ENCODE results near the gene C9orf78.
A peak's percentile ranks its signal among the peaks of the same experiment; 100 is the strongest.

Gene C9orf78

DNA sequence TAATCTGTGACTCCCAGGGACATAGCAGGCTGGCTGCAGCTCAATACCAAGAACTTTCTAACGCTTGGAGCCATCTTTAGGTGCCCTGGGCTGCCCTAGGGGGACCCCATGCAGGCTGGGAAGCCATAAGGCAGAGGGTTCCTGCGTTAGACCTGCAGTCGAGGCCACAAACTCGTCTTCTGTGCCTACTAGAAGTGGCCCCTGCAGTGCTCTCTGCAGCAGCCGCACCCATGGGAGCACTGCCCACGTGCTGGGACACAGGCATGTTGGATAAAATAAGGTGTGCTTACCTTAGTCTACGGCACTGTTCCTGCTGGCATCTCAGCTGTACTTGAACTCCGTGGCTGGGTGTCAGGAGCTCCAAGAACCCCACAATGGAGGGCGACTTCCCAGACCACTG lies 22.7 kb downstream of the C9orf78 start:
- Histone ChIP-seq H3K4me3 (ENCODE audit: low read depth in 1 of 5, low read length in 5 of 5) (no peak overlapping the region), H3K36me3 (ENCODE audit: control insufficient read depth in 5 of 5, insufficient read depth in 5 of 5, low read length in 5 of 5) (peaks cover 0 to 81% (median 62%) of the 10 kb centered on the region in 5 donors), H3K9ac (ENCODE audit: low read length in 5 of 5) (no peak overlapping the region)

DNA sequence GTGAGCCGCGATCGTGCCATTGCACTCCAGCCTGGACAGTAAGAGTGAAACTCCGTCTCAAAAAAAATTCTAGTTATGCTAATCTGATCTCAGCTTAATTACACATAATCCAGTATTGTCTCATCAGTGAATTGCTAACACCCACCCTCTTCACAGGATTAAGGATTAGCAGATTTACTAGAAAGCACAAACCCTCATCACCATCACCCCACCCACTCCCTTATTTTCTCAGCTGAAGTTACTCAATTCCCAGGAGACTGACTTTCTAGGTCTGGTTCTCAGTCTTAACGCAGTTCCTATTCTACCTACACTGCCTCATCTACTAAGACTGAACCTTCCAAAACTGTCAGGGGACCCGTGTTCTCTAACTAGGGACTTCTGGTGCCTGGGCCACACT lies 23.1 kb downstream of the C9orf78 start:
- Histone ChIP-seq H3K4me1 (ENCODE audit: control insufficient read depth in 5 of 5, insufficient read depth in 5 of 5, low read length in 5 of 5) (no peaks in the 10 kb centered on the region), H3K9ac (ENCODE audit: low read length in 5 of 5) (no peak overlapping the region), H3K27me3 (ENCODE audit: control insufficient read depth in 5 of 5, insufficient read depth in 4 of 5, low read length in 5 of 5) (no peaks in the 10 kb centered on the region), H3K4me3 (ENCODE audit: low read depth in 1 of 5, low read length in 5 of 5) (no peak overlapping the region), H3K27ac (ENCODE audit: low read depth, low read length) (no peak overlapping the region), H3K36me3 (ENCODE audit: control insufficient read depth in 5 of 5, insufficient read depth in 5 of 5, low read length in 5 of 5) (peaks cover 0 to 82% (median 64%) of the 10 kb centered on the region in 5 donors), H3K9me3 (ENCODE audit: control insufficient read depth in 5 of 5, low read length in 5 of 5) (no peaks in the 10 kb centered on the region)

More for the DNA sequence above, 22.7 kb downstream of the C9orf78 start:
- Histone ChIP-seq H3K4me1 (ENCODE audit: control insufficient read depth in 5 of 5, insufficient read depth in 5 of 5, low read length in 5 of 5) (no peaks in the 10 kb centered on the region), H3K27ac (ENCODE audit: low read depth, low read length) (no peak overlapping the region), H3K27me3 (ENCODE audit: control insufficient read depth in 5 of 5, insufficient read depth in 4 of 5, low read length in 5 of 5) (no peaks in the 10 kb centered on the region), H3K9me3 (ENCODE audit: control insufficient read depth in 5 of 5, low read length in 5 of 5) (no peaks in the 10 kb centered on the region)

- peaks cover 0 to 72% (median 53%) of the 10 kb centered on the region in 5 donors for H3K36me3 ChIP-seq (ENCODE audit: control insufficient read depth in 5 of 5, insufficient read depth in 5 of 5, low read length in 5 of 5)
- no peaks in the 10 kb centered on the region for H3K9me3 ChIP-seq (ENCODE audit: control insufficient read depth in 5 of 5, low read length in 5 of 5)
- H3K4me3 ChIP-seq (ENCODE audit: low read depth in 1 of 5, low read length in 5 of 5): no peak overlapping the region
- no peaks in the 10 kb centered on the region for H3K27me3 ChIP-seq (ENCODE audit: control insufficient read depth in 5 of 5, insufficient read depth in 4 of 5, low read length in 5 of 5)
- H3K4me1 ChIP-seq (ENCODE audit: control insufficient read depth in 5 of 5, insufficient read depth in 5 of 5, low read length in 5 of 5): peaks cover 0 to 2% (median 0%) of the 10 kb centered on the region in 5 donors
- H3K9ac ChIP-seq (ENCODE audit: low read length in 5 of 5): no peak overlapping the region
- no peak overlapping the region for H3K27ac ChIP-seq (ENCODE audit: low read depth, low read length)
Measured at GRCh38 chr9:129810788-129811187, 24.3 kb downstream of the C9orf78 start.

GRCh38 chr9:129810116-129810515 lies 25.0 kb downstream of the C9orf78 start:
- Histone ChIP-seq H3K9ac (ENCODE audit: low read length in 5 of 5) (no peak overlapping the region), H3K27ac (ENCODE audit: low read depth, low read length) (no peak overlapping the region), H3K27me3 (ENCODE audit: control insufficient read depth in 5 of 5, insufficient read depth in 4 of 5, low read length in 5 of 5) (no peaks in the 10 kb centered on the region), H3K36me3 (ENCODE audit: control insufficient read depth in 5 of 5, insufficient read depth in 5 of 5, low read length in 5 of 5) (peaks cover 0 to 70% (median 48%) of the 10 kb centered on the region in 5 donors), H3K4me3 (ENCODE audit: low read depth in 1 of 5, low read length in 5 of 5) (no peak overlapping the region), H3K4me1 (ENCODE audit: control insufficient read depth in 5 of 5, insufficient read depth in 5 of 5, low read length in 5 of 5) (peaks cover 0 to 3% (median 0%) of the 10 kb centered on the region in 5 donors), H3K9me3 (ENCODE audit: control insufficient read depth in 5 of 5, low read length in 5 of 5) (no peaks in the 10 kb centered on the region)

DNA sequence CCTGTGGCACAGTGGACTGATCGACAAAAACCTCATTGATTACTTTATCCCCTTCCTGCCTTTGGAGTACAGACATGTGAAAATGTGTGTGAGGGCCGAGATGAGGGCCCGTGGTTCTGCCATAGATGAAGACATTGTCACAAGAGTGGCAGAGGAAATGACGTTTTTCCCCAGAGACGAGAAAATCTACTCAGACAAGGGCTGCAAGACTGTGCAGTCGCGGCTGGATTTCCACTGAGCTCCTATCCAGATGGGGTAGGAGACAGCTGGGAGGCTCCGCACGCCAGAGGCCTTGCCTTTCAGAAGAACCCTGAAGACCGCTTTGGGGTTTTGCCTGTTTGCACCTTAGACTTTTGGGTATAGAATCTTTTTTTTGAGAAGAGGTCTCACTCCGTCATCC lies 25.7 kb downstream of the C9orf78 start:
- peaks cover 0 to 3% (median under 1%) of the 10 kb centered on the region in 5 donors for H3K4me1 ChIP-seq (ENCODE audit: control insufficient read depth in 5 of 5, insufficient read depth in 5 of 5, low read length in 5 of 5)
- H3K9ac ChIP-seq (ENCODE audit: low read length in 5 of 5): no peak overlapping the region
- no peaks in the 10 kb centered on the region for H3K27me3 ChIP-seq (ENCODE audit: control insufficient read depth in 5 of 5, insufficient read depth in 4 of 5, low read length in 5 of 5)
- H3K9me3 ChIP-seq (ENCODE audit: control insufficient read depth in 5 of 5, low read length in 5 of 5): no peaks in the 10 kb centered on the region
- H3K27ac ChIP-seq (ENCODE audit: low read depth, low read length): no peak overlapping the region
- peaks cover 0 to 62% (median 41%) of the 10 kb centered on the region in 5 donors for H3K36me3 ChIP-seq (ENCODE audit: control insufficient read depth in 5 of 5, insufficient read depth in 5 of 5, low read length in 5 of 5)
- H3K4me3 ChIP-seq (ENCODE audit: low read depth in 1 of 5, low read length in 5 of 5): no peak overlapping the region

GRCh38 chr9:129806061-129806460 lies 29.0 kb downstream of the C9orf78 start:
- H3K27me3 ChIP-seq (ENCODE audit: control insufficient read depth in 5 of 5, insufficient read depth in 4 of 5, low read length in 5 of 5): no peaks in the 10 kb centered on the region
- no peak overlapping the region for H3K27ac ChIP-seq (ENCODE audit: low read depth, low read length)
- H3K4me3 ChIP-seq (ENCODE audit: low read depth in 1 of 5, low read length in 5 of 5): no peak overlapping the region
- H3K4me1 ChIP-seq (ENCODE audit: control insufficient read depth in 5 of 5, insufficient read depth in 5 of 5, low read length in 5 of 5): peaks cover 0 to 13% (median 10%) of the 10 kb centered on the region in 5 donors
- H3K9ac ChIP-seq (ENCODE audit: low read length in 5 of 5): no peak overlapping the region
- no peaks in the 10 kb centered on the region for H3K9me3 ChIP-seq (ENCODE audit: control insufficient read depth in 5 of 5, low read length in 5 of 5)
- peaks cover 0 to 39% (median 30%) of the 10 kb centered on the region in 5 donors for H3K36me3 ChIP-seq (ENCODE audit: control insufficient read depth in 5 of 5, insufficient read depth in 5 of 5, low read length in 5 of 5)

DNA sequence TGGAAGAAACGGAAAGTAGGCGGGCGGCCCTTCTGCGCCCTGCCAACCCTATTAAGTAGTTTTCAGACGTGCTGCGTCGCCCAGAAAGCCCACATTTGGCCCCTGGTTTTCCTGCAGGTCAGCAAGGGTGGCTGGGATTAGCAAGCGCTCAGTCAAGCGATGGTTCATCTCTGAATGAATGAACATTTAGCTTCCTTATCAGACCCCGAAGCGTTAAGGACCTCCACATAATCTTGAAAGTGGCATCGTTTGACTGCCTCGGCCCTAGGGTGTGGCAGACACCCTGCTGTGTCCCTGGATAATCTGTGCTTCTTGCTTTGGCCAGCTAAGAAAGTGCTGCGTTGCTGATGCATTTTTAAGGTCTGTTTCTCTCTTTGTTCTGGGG lies 31.4 kb downstream of the C9orf78 start:
- no peaks in the 10 kb centered on the region for H3K27me3 ChIP-seq (ENCODE audit: control insufficient read depth in 5 of 5, insufficient read depth in 4 of 5, low read length in 5 of 5)
- H3K27ac ChIP-seq (ENCODE audit: low read depth, low read length): peak overlapping the region; percentile 46

GRCh38 chr9:129802833-129803675 lies 32.0 kb downstream of the C9orf78 start, which contains the start of gene TOR1B:
TOR1B (plus strand) TSS chr9:129803184; CDS start chr9:129803213, 29 bp downstream.
- no peaks in the 10 kb centered on the region for H3K27me3 ChIP-seq (ENCODE audit: control insufficient read depth in 5 of 5, insufficient read depth in 4 of 5, low read length in 5 of 5)
- H3K27ac ChIP-seq (ENCODE audit: low read depth, low read length): peak within 1 kb of the TSS; percentile 46
- peaks cover 0 to 13% (median 10%) of the 10 kb centered on the region in 5 donors for H3K4me1 ChIP-seq (ENCODE audit: control insufficient read depth in 5 of 5, insufficient read depth in 5 of 5, low read length in 5 of 5)
- no peaks in the 10 kb centered on the region for H3K9me3 ChIP-seq (ENCODE audit: control insufficient read depth in 5 of 5, low read length in 5 of 5)
- peak within 1 kb of the TSS; percentile 30 to 82 (median 71) for H3K9ac ChIP-seq (ENCODE audit: low read length in 5 of 5)
- H3K36me3 ChIP-seq (ENCODE audit: control insufficient read depth in 5 of 5, insufficient read depth in 5 of 5, low read length in 5 of 5): peaks cover 0 to 15% (median 8%) of the 10 kb centered on the region in 5 donors
- H3K4me3 ChIP-seq (ENCODE audit: low read depth in 1 of 5, low read length in 5 of 5): peak within 1 kb of the TSS; percentile 71 to 92 (median 83)

More for the DNA sequence above, 31.4 kb downstream of the C9orf78 start:
- Histone ChIP-seq H3K4me3 (ENCODE audit: low read depth in 1 of 5, low read length in 5 of 5) (peak overlapping the region; percentile 71 to 92 (median 83)), H3K9ac (ENCODE audit: low read length in 5 of 5) (peak overlapping the region; percentile 30 to 80 (median 71)), H3K4me1 (ENCODE audit: control insufficient read depth in 5 of 5, insufficient read depth in 5 of 5, low read length in 5 of 5) (peaks cover 0 to 13% (median 10%) of the 10 kb centered on the region in 5 donors), H3K9me3 (ENCODE audit: control insufficient read depth in 5 of 5, low read length in 5 of 5) (no peaks in the 10 kb centered on the region), H3K36me3 (ENCODE audit: control insufficient read depth in 5 of 5, insufficient read depth in 5 of 5, low read length in 5 of 5) (peaks cover 0 to 17% (median 8%) of the 10 kb centered on the region in 5 donors)

DNA sequence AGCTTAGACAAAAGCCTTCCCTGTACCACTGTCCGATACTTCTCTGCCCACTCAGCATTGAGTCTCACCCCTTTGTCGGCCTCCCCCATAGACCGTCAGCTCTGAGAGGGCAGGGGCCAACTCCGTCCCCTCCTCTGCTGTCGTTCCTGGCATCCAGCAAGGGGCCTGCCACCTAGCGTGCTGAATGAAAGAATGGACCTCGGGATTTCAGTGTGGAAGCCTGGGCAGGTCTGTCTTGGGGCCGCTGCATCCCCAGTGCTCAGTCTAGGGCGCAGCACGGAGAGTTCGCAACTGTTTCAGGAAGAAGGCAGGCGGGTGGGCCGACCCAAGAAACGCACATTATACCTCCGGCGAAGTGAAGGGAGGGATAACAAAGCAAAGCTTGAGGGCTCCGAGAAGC lies 33.6 kb downstream of the C9orf78 start:
- H3K27ac ChIP-seq (ENCODE audit: low read depth, low read length): no peak overlapping the region
- H3K27me3 ChIP-seq (ENCODE audit: control insufficient read depth in 5 of 5, insufficient read depth in 4 of 5, low read length in 5 of 5): no peaks in the 10 kb centered on the region
- H3K4me1 ChIP-seq (ENCODE audit: control insufficient read depth in 5 of 5, insufficient read depth in 5 of 5, low read length in 5 of 5): peaks cover 0 to 13% (median 10%) of the 10 kb centered on the region in 5 donors
- H3K4me3 ChIP-seq (ENCODE audit: low read depth in 1 of 5, low read length in 5 of 5): no peak overlapping the region
- H3K9me3 ChIP-seq (ENCODE audit: control insufficient read depth in 5 of 5, low read length in 5 of 5): no peaks in the 10 kb centered on the region
- peaks cover 0 to 8% (median 0%) of the 10 kb centered on the region in 5 donors for H3K36me3 ChIP-seq (ENCODE audit: control insufficient read depth in 5 of 5, insufficient read depth in 5 of 5, low read length in 5 of 5)
- H3K9ac ChIP-seq (ENCODE audit: low read length in 5 of 5): no peak overlapping the region

- H3K27me3 ChIP-seq (ENCODE audit: control insufficient read depth in 5 of 5, insufficient read depth in 4 of 5, low read length in 5 of 5): peaks cover 5 to 14% (median 8%) of the 10 kb centered on the region in 5 donors
- no peak overlapping the region for H3K27ac ChIP-seq (ENCODE audit: low read depth, low read length)
- H3K36me3 ChIP-seq (ENCODE audit: control insufficient read depth in 5 of 5, insufficient read depth in 5 of 5, low read length in 5 of 5): no peaks in the 10 kb centered on the region
- H3K9ac ChIP-seq (ENCODE audit: low read length in 5 of 5): no peak overlapping the region
- H3K4me3 ChIP-seq (ENCODE audit: low read depth in 1 of 5, low read length in 5 of 5): no peak overlapping the region
- peaks cover 0 to 6% (median 6%) of the 10 kb centered on the region in 5 donors for H3K4me1 ChIP-seq (ENCODE audit: control insufficient read depth in 5 of 5, insufficient read depth in 5 of 5, low read length in 5 of 5)
- H3K9me3 ChIP-seq (ENCODE audit: control insufficient read depth in 5 of 5, low read length in 5 of 5): no peaks in the 10 kb centered on the region
Measured at GRCh38 chr9:129798973-129799372, 36.1 kb downstream of the C9orf78 start.
